IMR-90 (cell line): ENCODE data around the gene RAB3A. TPM values are rescaled to one million over a fixed set of nuclear protein-coding genes. Genes with fewer than 3 reads are reported as not detected.
A peak's percentile ranks its signal among the peaks of the same experiment; 100 is the strongest.

Experiments used
- ATAC-seq: fragments of 200-7000 bp; cut with Tn5 transposase; 2 replicates; pipeline ENCODE4 v1.9.1; 2020; ENCODE audit warnings: low read depth, mild to moderate bottlenecking, moderate library complexity
- BruUV-seq: library from RNA; stranded (reverse); fragments of 400-500 nt; replicated peaks from 2 replicates; lab custom pipeline; 2021; lab: Mats Ljungman, UMichigan
- CTCF ChIA-PET: fragments of 300-600 bp; formaldehyde crosslinking; extraction: SDS; loops from one replicate; lab custom pipeline; 2021; ENCODE audit warnings: antibody characterized with exemption; lab: Yijun Ruan, JAX
- POLR2A ChIA-PET: fragments of 300-600 bp; sonication (Branson Sonifier 250); formaldehyde crosslinking; loops from one replicate; lab custom pipeline; 2022; ENCODE audit warnings: antibody characterized with exemption; ENCODE audit not compliant: unreplicated experiment; lab: Charles Lee
- DNase-seq: peaks from one replicate; pipeline ENCODE4 v3.0.0; 2013
- H2AFZ ChIP-seq: replicated peaks from 2 replicates; pipeline ENCODE3; 2013; ENCODE audit warnings: low read length, mild to moderate bottlenecking; ENCODE audit not compliant: poor library complexity
- H2AK5ac ChIP-seq: 2 replicates; pipeline ENCODE4 v1.6.1; 2013; ENCODE audit warnings: low read depth, low read length, inconsistent platforms
- H2AK9ac ChIP-seq: replicated peaks from 2 replicates; pipeline ENCODE3; 2013; ENCODE audit warnings: mild to moderate bottlenecking, low read depth, low read length, moderate library complexity; ENCODE audit not compliant: poor library complexity
- H2BK120ac ChIP-seq: 2 replicates; pipeline ENCODE4 v1.6.1; 2013; ENCODE audit warnings: low read depth, low read length, inconsistent platforms
- H2BK15ac ChIP-seq: 3 replicates; pipeline ENCODE4 v1.6.1; 2013; ENCODE audit warnings: low read depth, low read length, inconsistent platforms
- H2BK20ac ChIP-seq: 2 replicates; pipeline ENCODE4 v1.6.1; 2013; ENCODE audit warnings: low read depth, mild to moderate bottlenecking, inconsistent platforms, low read length, moderate library complexity
- H2BK5ac ChIP-seq: 2 replicates; pipeline ENCODE4 v1.6.1; 2013; ENCODE audit warnings: mild to moderate bottlenecking, low read depth, low read length, inconsistent platforms; ENCODE audit not compliant: poor library complexity, severe bottlenecking
- H3K14ac ChIP-seq: replicated peaks from 2 replicates; pipeline ENCODE4 v1.6.1; 2013; ENCODE audit warnings: low read depth, low read length, inconsistent platforms
- H3K18ac ChIP-seq: 2 replicates; pipeline ENCODE4 v1.6.1; 2013; ENCODE audit warnings: low read depth, low read length, control low read depth
- H3K23ac ChIP-seq: 2 replicates; pipeline ENCODE4 v1.6.1; 2013; ENCODE audit warnings: low read depth, low read length, inconsistent platforms
- H3K27ac ChIP-seq: 2 replicates; pipeline ENCODE4 v1.5.1; 2013; ENCODE audit warnings: mild to moderate bottlenecking, control low read depth, low read length; ENCODE audit not compliant: insufficient read depth
- H3K27me3 ChIP-seq: 2 replicates; pipeline ENCODE4 v1.6.1; 2013; ENCODE audit warnings: low read length; ENCODE audit not compliant: control insufficient read depth, insufficient read depth
- H3K36me3 ChIP-seq: 2 replicates; pipeline ENCODE4 v1.6.1; 2013; ENCODE audit warnings: low read length, mixed read lengths; ENCODE audit not compliant: control insufficient read depth, insufficient read depth
- H3K4ac ChIP-seq: 2 replicates; pipeline ENCODE4 v1.6.1; 2013; ENCODE audit warnings: low read depth, low read length, inconsistent platforms
- H3K4me1 ChIP-seq: 2 replicates; pipeline ENCODE4 v1.6.1; 2013; ENCODE audit warnings: low read length, mixed read lengths; ENCODE audit not compliant: control insufficient read depth, insufficient read depth
- H3K4me2 ChIP-seq: 2 replicates; pipeline ENCODE4 v1.6.1; 2013; ENCODE audit warnings: low read depth, mild to moderate bottlenecking, control low read depth, low read length, moderate library complexity
- H3K4me3 ChIP-seq: 2 replicates; pipeline ENCODE4 v1.5.1; 2013; ENCODE audit warnings: low read depth, mild to moderate bottlenecking, control low read depth, low read length, moderate library complexity; ENCODE audit not compliant: insufficient read depth
- H3K56ac ChIP-seq: 2 replicates; pipeline ENCODE4 v1.6.1; 2013; ENCODE audit warnings: low read length, inconsistent platforms; ENCODE audit not compliant: insufficient read depth; ENCODE audit errors: extremely low read depth
- H3K79me1 ChIP-seq, 2 experiments: 2 replicates each; pipeline ENCODE4 v1.6.1; 2013; ENCODE audit warnings: low read length in 2 of 2, inconsistent platforms in 1 of 2, low read depth in 1 of 2
- H3K9ac ChIP-seq: 2 replicates; pipeline ENCODE4 v1.6.1; 2013; ENCODE audit warnings: low read depth, low read length, control low read depth
- H3K9me1 ChIP-seq: 2 replicates; pipeline ENCODE4 v1.6.1; 2013; ENCODE audit warnings: low read length, inconsistent platforms; ENCODE audit not compliant: insufficient read depth
- H3K9me3 ChIP-seq: 2 replicates; pipeline ENCODE4 v1.6.1; 2013; ENCODE audit warnings: low read length; ENCODE audit not compliant: control insufficient read depth, insufficient read depth
- H4K20me1 ChIP-seq: 2 replicates; pipeline ENCODE4 v1.6.1; 2013; ENCODE audit warnings: low read length, inconsistent platforms; ENCODE audit not compliant: insufficient read depth
- H4K5ac ChIP-seq: 2 replicates; pipeline ENCODE4 v1.6.1; 2013; ENCODE audit warnings: mild to moderate bottlenecking, low read depth, low read length, control low read depth
- H4K8ac ChIP-seq, 2 experiments: 2 replicates each; pipeline ENCODE4 v1.6.1; 2013; ENCODE audit warnings: low read depth in 2 of 2, low read length in 2 of 2, control low read depth in 1 of 2, inconsistent platforms in 1 of 2
- H4K91ac ChIP-seq: 2 replicates; pipeline ENCODE4 v1.6.1; 2013; ENCODE audit warnings: low read depth, low read length, inconsistent platforms; ENCODE audit not compliant: insufficient read depth
- BHLHE40 ChIP-seq: fragments of 150-350 bp; IDR thresholded peaks from 2 replicates; pipeline ENCODE4 v1.6.1; 2016; ENCODE audit warnings: mild to moderate bottlenecking, low read depth, low read length
- CEBPB ChIP-seq: IDR thresholded peaks from 2 replicates; pipeline ENCODE4 v1.6.1; 2012; ENCODE audit warnings: low read depth, low read length, improper control_type of control experiment
- CHD1 ChIP-seq: IDR thresholded peaks from 2 replicates; pipeline ENCODE4 v1.6.1; 2012; ENCODE audit warnings: low read depth, low read length, improper control_type of control experiment
- CTCF ChIP-seq: conservative IDR thresholded peaks from 2 replicates; pipeline ENCODE4 v1.5.1; 2012; ENCODE audit warnings: mild to moderate bottlenecking, low read depth, low read length, improper control_type of control experiment
- FOS ChIP-seq: fragments of 150-350 bp; IDR thresholded peaks from 2 replicates; pipeline ENCODE4 v1.6.1; 2016; ENCODE audit warnings: low read depth, low read length
- MAFK ChIP-seq: IDR thresholded peaks from 2 replicates; pipeline ENCODE4 v1.6.1; 2012; ENCODE audit warnings: low read depth, low read length, improper control_type of control experiment
- MAZ ChIP-seq: IDR thresholded peaks from 2 replicates; pipeline ENCODE4 v1.6.1; 2012; ENCODE audit warnings: low read depth, mild to moderate bottlenecking, low read length, improper control_type of control experiment, moderate library complexity, borderline replicate concordance
- MXI1 ChIP-seq: IDR thresholded peaks from 2 replicates; pipeline ENCODE4 v1.6.1; 2012; ENCODE audit warnings: low read depth, mild to moderate bottlenecking, low read length, moderate library complexity, borderline replicate concordance
- NFE2L2 ChIP-seq: fragments of 150-350 bp; IDR thresholded peaks from 2 replicates; pipeline ENCODE4 v1.6.1; 2016; ENCODE audit warnings: low read depth, mild to moderate bottlenecking, low read length
- POLR2A ChIP-seq: IDR thresholded peaks from 2 replicates; pipeline ENCODE4 v1.6.1; 2012; ENCODE audit warnings: mild to moderate bottlenecking, low read depth, low read length
- RAD21 ChIP-seq: IDR thresholded peaks from 2 replicates; pipeline ENCODE4 v1.6.1; 2012; ENCODE audit warnings: low read length, improper control_type of control experiment
- RCOR1 ChIP-seq: IDR thresholded peaks from 2 replicates; pipeline ENCODE4 v1.6.1; 2012; ENCODE audit warnings: mild to moderate bottlenecking, low read length, improper control_type of control experiment; ENCODE audit not compliant: insufficient replicate concordance
- RFX5 ChIP-seq: IDR thresholded peaks from 2 replicates; pipeline ENCODE4 v1.8.0; 2012; ENCODE audit warnings: low read depth, mild to moderate bottlenecking, low read length, moderate library complexity
- SMC3 ChIP-seq: fragments of 150-350 bp; IDR thresholded peaks from 2 replicates; pipeline ENCODE4 v1.6.1; 2016; ENCODE audit warnings: low read depth, mild to moderate bottlenecking, antibody characterized with exemption, low read length, moderate library complexity
- USF2 ChIP-seq: fragments of 150-350 bp; IDR thresholded peaks from 2 replicates; pipeline ENCODE4 v1.6.1; 2017; ENCODE audit warnings: mild to moderate bottlenecking, antibody characterized with exemption, low read length, low read depth
- WGBS, 2 experiments: methylation state at CpG; one replicate each; pipeline versions ENCODE4 v1.1.5 to v1.1.7; 2013; ENCODE audit warnings: missing lambda C conversion rate in 2 of 2; ENCODE audit not compliant: insufficient read length in 1 of 2; ENCODE audit errors: extremely low coverage in 2 of 2; 5-methylcytosine and 5-hydroxymethylcytosine counted together
- dilution Hi-C: fragments of 300-500 bp; cut with HindIII; formaldehyde crosslinking; loops from one replicate; pipeline ENCODE4 v1.14.3; 2018; ENCODE audit warnings: low sequenced_read_pairs; ENCODE audit not compliant: unreplicated experiment
- in situ Hi-C: fragments of 300-500 bp; cut with MboI; formaldehyde crosslinking; loops from 3 replicates; pipeline ENCODE4 v1.14.3; 2019; ENCODE audit warnings: low sequenced_read_pairs, inconsistent platforms, mixed read lengths
- intact Hi-C: fragments of 100-400 bp; cut with micrococcal nuclease; formaldehyde crosslinking; loops from 2 replicates; pipeline ENCODE4 v1.10.0; 2022
- polyA plus RNA-seq, 3 experiments: library from polyadenylated mRNA; depleted of rRNA; stranded (reverse); fragments of >200 nt; gene quantifications; 2 replicates each; pipeline ENCODE4 v1.2.3, GENCODE V29; 2012; ENCODE audit warnings: low replicate concordance in 1 of 3
- total RNA-seq: library from RNA; depleted of rRNA; stranded (reverse); fragments of >200 nt; gene quantifications from 2 replicates; pipeline ENCODE4 v1.2.3, GENCODE V29; 2012

The RAB3A gene
- total and polyA plus RNA-seq, 2 of the 4 experiments (the other 2 are of a cell fraction), result 3.0 to 13.6 TPM

- H4K8ac ChIP-seq, result peak overlapping the region; percentile 12 to 96
- H3K27me3 ChIP-seq, result peaks cover 3% of the 10 kb centered on the region; the same call in 1 of the 2 replicates
- H3K36me3 ChIP-seq, result no peaks in the 10 kb centered on the region
- peak overlapping the region; percentile 96 for H2AFZ ChIP-seq
- peak overlapping the region; percentile 93 for H3K4me2 ChIP-seq
- peak overlapping the region; percentile 22 for H2BK5ac ChIP-seq
- CTCF ChIA-PET, result no interaction called here
- H3K79me1 ChIP-seq, result no peaks in the 10 kb centered on the region
- H3K4me3 ChIP-seq, result peak overlapping the region; percentile 52
- in situ Hi-C loops, result no loop called here
- H3K9me3 ChIP-seq, result no peaks in the 10 kb centered on the region
- dilution Hi-C loops, result no loop called here
- peak overlapping the region; percentile 73 for H3K9ac ChIP-seq
- 0 out of 2 replicates have a peak overlapping the region, but pooled peaks have one; percentile 36 for H2BK120ac ChIP-seq
- peak overlapping the region; percentile 64 for H3K23ac ChIP-seq
- intact Hi-C loops, result loop anchor here (1.0 kb wide), 1 partner anchor 16 kb away; no protein-coding TSS in a partner anchor
- no peak overlapping the region; the same call in 2 of the 3 replicates for H2BK15ac ChIP-seq
- H3K27ac ChIP-seq, result peak overlapping the region; percentile 58
- no peaks in the 10 kb centered on the region for H4K20me1 ChIP-seq
- H4K5ac ChIP-seq, result peak overlapping the region; percentile 94
- no peak overlapping the region for H2BK20ac ChIP-seq
- ATAC-seq, result peak; percentile 3
- BruUV-seq, result no TSS peak
- H3K4me1 ChIP-seq, result peaks cover 7% of the 10 kb centered on the region
- POLR2A ChIA-PET, result interaction anchor here (0.6 to 1.0 kb wide), 2 partner anchors 49 to 57 kb away, joined by 3 to 6 read pairs; partner anchors contain the start of gene JUND
- WGBS, 2 experiments, result 1% methylated on average over 22 of the region's 39 CpGs; no CpG with 5 or more reads in 1 of the 2 experiments
- no peak overlapping the region for H3K56ac ChIP-seq
- H3K14ac ChIP-seq, result peak overlapping the region; percentile 85
- H2AK5ac ChIP-seq, result no peak overlapping the region; the same call in 1 of the 2 replicates
- H4K91ac ChIP-seq, result peak overlapping the region; percentile 60; the same call in 1 of the 2 replicates
- peaks cover 2% of the 10 kb centered on the region; the same call in 1 of the 2 replicates for H3K9me1 ChIP-seq
- H2AK9ac ChIP-seq, result peak overlapping the region; percentile 86
- DNase-seq, result no peak
- peak overlapping the region; percentile 80 for H3K4ac ChIP-seq
- peak overlapping the region; percentile 79 for H3K18ac ChIP-seq
- no peak for TF ChIP-seq BHLHE40
- TF ChIP-seq RCOR1, result no peak
- no peak for TF ChIP-seq MAFK
- TF ChIP-seq MXI1, result no peak
- TF ChIP-seq SMC3, result no peak
- no peak for TF ChIP-seq RFX5
- TF ChIP-seq POLR2A, result no peak
- TF ChIP-seq CEBPB, result no peak
- no peak for TF ChIP-seq RAD21
- no peak for TF ChIP-seq USF2
- TF ChIP-seq CHD1, result no peak
- no peak for TF ChIP-seq CTCF
- no peak for TF ChIP-seq FOS
- no peak for TF ChIP-seq NFE2L2
- no peak for TF ChIP-seq MAZ
Observed at GRCh38 chr19:18223860-18224524, 20.1 kb upstream of the RAB3A start.
